ENCODE data around the gene APOBEC3F.
"Not testable (repeated sequence)": the region's sequence is repeated elsewhere in the genome, so short reads cannot be mapped to it uniquely, and the experiment has no call there.

GRCh38 chr22:39077912-39078311, 37.2 kb downstream of the APOBEC3F start:
- not testable (repeated sequence) for TF ChIP-seq POLR2A, CTCF, POLR2AphosphoS5 (IDR thresholded peaks at IDR 0.05)
